ENCODE measurements around the gene PEX6.

Gene PEX6

DNA sequence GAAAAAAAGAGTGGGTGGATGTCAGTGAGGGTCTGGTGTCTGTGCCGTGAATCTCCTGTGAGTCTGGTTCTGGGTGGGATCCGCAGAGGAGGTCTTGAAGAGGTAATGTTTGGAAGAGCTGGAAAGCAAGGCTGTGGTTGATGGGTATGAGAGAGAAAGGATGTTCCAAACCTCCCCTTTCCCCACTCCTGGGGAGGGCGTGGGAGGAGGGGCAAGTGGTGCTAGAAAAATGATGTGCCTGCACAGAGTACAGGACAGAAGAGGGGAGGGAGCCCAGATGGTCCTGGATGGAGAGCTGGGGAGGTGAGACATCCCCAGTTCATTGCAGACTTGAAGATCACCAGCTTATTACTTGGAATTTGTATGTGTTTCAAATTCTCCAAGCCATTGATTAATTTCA, 46.6 kb downstream of the PEX6 start:
- DNase-seq, result no peak

DNA sequence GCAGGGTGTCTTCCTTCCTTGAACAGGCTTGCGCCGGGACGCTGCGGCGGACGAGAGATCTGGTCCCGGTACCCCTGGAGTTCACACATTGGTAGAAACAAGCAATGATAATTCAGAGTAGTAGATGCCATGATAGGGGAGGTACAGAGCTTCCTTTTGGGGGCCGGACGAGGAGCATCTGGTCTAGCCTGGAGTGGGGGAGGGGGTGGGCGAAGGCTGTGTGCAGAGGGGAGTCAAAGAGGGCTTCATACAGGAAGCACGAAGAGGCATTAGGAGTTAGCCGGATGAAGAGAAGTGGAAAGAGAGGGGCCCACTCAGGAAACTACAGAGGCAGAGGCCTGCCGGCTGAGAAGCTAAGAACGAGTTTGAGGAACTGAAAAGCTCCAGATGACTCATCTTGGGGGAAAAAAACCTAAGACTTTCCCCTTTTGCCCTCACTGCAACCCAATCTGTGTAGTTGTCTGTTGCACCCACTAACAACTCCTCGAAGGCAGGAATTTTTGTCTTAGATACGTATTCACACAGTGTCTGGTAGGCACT, 49.1 kb downstream of the PEX6 start:
- DNase-seq, result peak; percentile 58

DNA sequence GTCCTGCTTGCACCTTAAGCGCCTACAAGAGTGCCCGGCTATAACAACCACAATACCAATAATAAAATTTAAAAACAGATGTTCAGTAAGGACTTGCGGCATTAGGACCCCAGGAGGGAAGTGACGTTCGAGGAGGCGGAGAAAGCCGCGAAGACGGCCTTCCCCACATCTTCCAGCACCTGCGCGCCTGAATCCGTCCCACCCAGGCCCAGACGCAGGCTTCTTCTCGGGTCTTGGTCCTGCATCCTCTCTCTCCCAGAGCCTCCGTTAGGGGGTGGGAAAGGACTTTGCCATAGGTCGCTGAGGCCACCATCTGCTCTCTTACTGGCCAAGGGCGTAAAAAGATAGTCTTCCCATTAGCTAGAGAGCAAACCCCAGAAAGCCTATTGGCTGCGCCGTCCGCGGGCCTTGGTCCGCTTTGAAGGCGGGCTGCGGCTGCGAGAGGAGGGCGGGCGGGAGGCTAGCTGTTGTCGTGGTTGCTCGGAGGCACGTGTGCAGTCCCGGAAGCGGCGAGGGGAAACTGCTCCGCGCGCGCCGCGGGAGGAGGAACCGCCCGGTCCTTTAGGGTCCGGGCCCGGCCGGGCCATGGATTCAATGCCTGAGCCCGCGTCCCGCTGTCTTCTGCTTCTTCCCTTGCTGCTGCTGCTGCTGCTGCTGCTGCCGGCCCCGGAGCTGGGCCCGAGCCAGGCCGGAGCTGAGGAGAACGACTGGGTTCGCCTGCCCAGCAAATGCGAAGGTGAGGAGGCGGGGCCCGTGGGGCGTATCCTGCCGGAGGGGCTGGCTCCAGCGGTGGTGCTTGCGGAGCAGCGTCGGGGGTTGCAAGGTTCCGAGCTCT, 49.8 kb downstream of the PEX6 start, which contains the start of gene CNPY3:
Gene CNPY3, plus strand, starts transcription at position 495 of the 835 bp plus-strand sequence. Its CDS starts 91 bp downstream, at position 586.
- peak; percentile 95 for DNase-seq

- no peak for DNase-seq
These were observed 53.6 kb downstream of the PEX6 start for GRCh38 chr6:42925248-42925857.

DNA sequence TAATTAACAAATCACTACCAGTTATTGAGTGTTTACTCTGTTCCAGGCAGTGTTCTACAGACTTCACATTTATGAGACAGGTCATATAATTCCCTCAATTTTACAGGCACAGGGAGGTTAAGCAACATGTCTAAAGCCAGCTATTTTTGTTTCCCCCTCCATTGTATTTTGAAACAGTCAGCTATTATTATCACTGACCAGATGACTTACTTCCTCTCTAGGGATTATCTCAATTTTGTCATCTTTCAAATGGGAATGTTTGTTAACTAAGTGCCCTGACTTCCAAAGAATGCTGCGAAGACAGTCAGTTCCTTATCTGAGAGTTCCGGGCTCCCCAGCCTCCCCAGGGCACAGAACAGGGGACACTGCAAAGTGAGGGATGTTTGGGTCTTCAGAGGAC, 55.3 kb downstream of the PEX6 start:
- DNase-seq, result no peak

DNA sequence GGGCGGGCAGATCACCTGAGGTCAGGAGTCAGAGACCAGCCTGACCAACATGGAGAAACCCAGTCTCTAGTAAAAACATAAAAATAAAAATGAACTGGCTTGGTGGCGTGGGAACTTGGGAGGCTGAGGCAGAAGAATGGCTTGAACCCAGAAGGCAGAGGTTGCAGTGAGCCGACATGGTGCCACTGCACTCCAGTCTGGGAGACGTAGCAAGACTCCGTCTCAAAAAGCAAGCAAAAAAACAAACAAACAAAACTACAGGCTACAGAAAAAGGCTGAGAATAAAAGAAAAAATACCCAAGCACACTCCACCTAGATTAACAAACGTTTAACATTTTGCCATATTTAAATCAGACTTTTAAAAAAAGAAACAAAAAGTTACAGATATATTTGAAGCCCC, 57.2 kb downstream of the PEX6 start:
- no peak for DNase-seq

- no peak for DNase-seq
These were observed 62.7 kb downstream of the PEX6 start for GRCh38 chr6:42916288-42916687.

GRCh38 chr6:42915732-42916131, 63.2 kb downstream of the PEX6 start, which contains the start of gene PTCRA:
Gene PTCRA, plus strand, starts transcription at chr6:42916053. Its CDS starts 17 bp downstream, at chr6:42916070.
- no peak for DNase-seq

- DNase-seq, result no peak
These were observed 64.4 kb downstream of the PEX6 start for GRCh38 chr6:42914546-42914945.
